Mammary epithelial cell (primary cell): Measurements from ENCODE around the gene DACH1.

Source experiments
- EZH2 ChIP-seq: IDR thresholded peaks from 2 replicates; pipeline ENCODE4 v1.6.1; 2012; ENCODE audit warnings: low read length, inconsistent platforms, borderline replicate concordance
- TF ChIP-seq, protein P1 (sequence below), 2 donors: IDR thresholded peaks in 1 of 2; conservative IDR thresholded peaks in 1 of 2; 2 replicates each; pipeline ENCODE4 v1.5.1; 2011 to 2012; ENCODE audit warnings: inconsistent platforms in 2 of 2, low read length in 2 of 2, mild to moderate bottlenecking in 2 of 2, control low read depth in 1 of 2, low read depth in 1 of 2; ENCODE audit not compliant: insufficient read depth in 1 of 2; ENCODE audit errors: extremely low read depth in 1 of 2

DNA sequence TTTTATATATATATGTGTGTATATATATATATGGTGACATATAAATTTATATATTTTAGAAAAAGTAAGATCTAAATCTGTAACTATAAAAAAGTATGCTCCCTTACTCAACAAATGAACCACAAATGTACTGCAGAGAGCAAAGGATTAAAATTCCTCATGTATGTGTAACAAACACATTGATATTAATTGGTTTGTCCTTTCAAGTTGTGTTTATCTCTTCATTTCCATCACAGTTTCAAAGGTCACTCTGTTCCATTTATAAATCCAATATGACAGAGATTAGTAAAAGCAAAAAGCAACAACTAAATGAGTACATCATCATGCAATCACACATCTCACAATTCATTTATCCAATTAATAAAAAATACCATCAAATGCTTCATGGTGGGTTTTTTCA is 247.9 kb downstream of the DACH1 start:
- TF ChIP-seq, protein P1, sequence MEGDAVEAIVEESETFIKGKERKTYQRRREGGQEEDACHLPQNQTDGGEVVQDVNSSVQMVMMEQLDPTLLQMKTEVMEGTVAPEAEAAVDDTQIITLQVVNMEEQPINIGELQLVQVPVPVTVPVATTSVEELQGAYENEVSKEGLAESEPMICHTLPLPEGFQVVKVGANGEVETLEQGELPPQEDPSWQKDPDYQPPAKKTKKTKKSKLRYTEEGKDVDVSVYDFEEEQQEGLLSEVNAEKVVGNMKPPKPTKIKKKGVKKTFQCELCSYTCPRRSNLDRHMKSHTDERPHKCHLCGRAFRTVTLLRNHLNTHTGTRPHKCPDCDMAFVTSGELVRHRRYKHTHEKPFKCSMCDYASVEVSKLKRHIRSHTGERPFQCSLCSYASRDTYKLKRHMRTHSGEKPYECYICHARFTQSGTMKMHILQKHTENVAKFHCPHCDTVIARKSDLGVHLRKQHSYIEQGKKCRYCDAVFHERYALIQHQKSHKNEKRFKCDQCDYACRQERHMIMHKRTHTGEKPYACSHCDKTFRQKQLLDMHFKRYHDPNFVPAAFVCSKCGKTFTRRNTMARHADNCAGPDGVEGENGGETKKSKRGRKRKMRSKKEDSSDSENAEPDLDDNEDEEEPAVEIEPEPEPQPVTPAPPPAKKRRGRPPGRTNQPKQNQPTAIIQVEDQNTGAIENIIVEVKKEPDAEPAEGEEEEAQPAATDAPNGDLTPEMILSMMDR (conservative IDR thresholded peaks at IDR 0.05 in 1 of 2, IDR thresholded peaks at IDR 0.05 in 1 of 2; ENCODE audit: extremely low read depth in 1 of 2, insufficient read depth in 1 of 2, low read depth in 1 of 2, low read length in 2 of 2): no peak
- TF ChIP-seq EZH2: no peak
